Measurements from ENCODE around the gene HERC2.
"Not testable (repeated sequence)": the region's sequence is repeated elsewhere in the genome, so short reads cannot be mapped to it uniquely, and the experiment has no call there.

HERC2 gene

GRCh38 chr15:28216946-28217546, 104.9 kb downstream of the HERC2 start:
- not testable (repeated sequence) for DNase-seq

GRCh38 chr15:28215521-28215920, 106.5 kb downstream of the HERC2 start:
- DNase-seq = not testable (repeated sequence)

- not testable (repeated sequence) for DNase-seq
These were observed 107.8 kb downstream of the HERC2 start for GRCh38 chr15:28214006-28214790.

GRCh38 chr15:28213393-28213792, 108.6 kb downstream of the HERC2 start:
- not testable (repeated sequence) for DNase-seq

- DNase-seq = no peak
These were observed 113.4 kb downstream of the HERC2 start for GRCh38 chr15:28208583-28208982.

GRCh38 chr15:28205640-28206039, 116.3 kb downstream of the HERC2 start:
- DNase-seq = not testable (repeated sequence)

GRCh38 chr15:28203055-28203828, 118.7 kb downstream of the HERC2 start:
- DNase-seq = not testable (repeated sequence)

GRCh38 chr15:28202124-28202523, 119.9 kb downstream of the HERC2 start:
- DNase-seq = not testable (repeated sequence)

- DNase-seq = not testable (repeated sequence)
These were observed 123.8 kb downstream of the HERC2 start for GRCh38 chr15:28198215-28198614.

- not testable (repeated sequence) for DNase-seq
These were observed 124.3 kb downstream of the HERC2 start for GRCh38 chr15:28197694-28198093.

GRCh38 chr15:28196581-28196980, 125.4 kb downstream of the HERC2 start:
- DNase-seq = not testable (repeated sequence)

GRCh38 chr15:28192772-28193171, 129.2 kb downstream of the HERC2 start:
- DNase-seq = no peak

- peak; percentile 10 for DNase-seq
These were observed 130.1 kb downstream of the HERC2 start for GRCh38 chr15:28191832-28192231.

- no peak for DNase-seq
These were observed 131.4 kb downstream of the HERC2 start for GRCh38 chr15:28190391-28191174.

GRCh38 chr15:28185148-28185895, 136.7 kb downstream of the HERC2 start:
- DNase-seq = no peak

- no peak for DNase-seq
These were observed 137.8 kb downstream of the HERC2 start for GRCh38 chr15:28184166-28184565.

GRCh38 chr15:28182731-28183130, 139.2 kb downstream of the HERC2 start:
- no peak for DNase-seq

GRCh38 chr15:28182216-28182615, 139.8 kb downstream of the HERC2 start:
- no peak for DNase-seq

GRCh38 chr15:28181366-28181765, 140.6 kb downstream of the HERC2 start:
- no peak for DNase-seq

GRCh38 chr15:28179270-28179669, 142.7 kb downstream of the HERC2 start:
- DNase-seq = no peak

GRCh38 chr15:28178727-28179126, 143.3 kb downstream of the HERC2 start:
- no peak for DNase-seq

- DNase-seq = no peak
These were observed 143.7 kb downstream of the HERC2 start for GRCh38 chr15:28178290-28178689.

Data from NCI-H1092 treated with DMSO at 0.1 percent for 48 hours (cell line).